Stimulated activated CD4-positive, alpha-beta T cell treated with anti-CD3 and anti-CD28 coated beads, Interleukin-15, amount 100 ng/mL, for 1 hour (primary cell): Measurements from ENCODE around the gene CACNA1A.

Experiments
- DNase-seq, 2 donors: peaks; one replicate each; pipeline ENCODE4 v3.0.0-alpha.2; 2020; ENCODE audit warnings: low read depth in 1 of 2, low spot score in 1 of 2

CACNA1A gene

GRCh38 chr19:13314761-13315160 is 191.5 kb downstream of the CACNA1A start:
- no peak for DNase-seq

DNA sequence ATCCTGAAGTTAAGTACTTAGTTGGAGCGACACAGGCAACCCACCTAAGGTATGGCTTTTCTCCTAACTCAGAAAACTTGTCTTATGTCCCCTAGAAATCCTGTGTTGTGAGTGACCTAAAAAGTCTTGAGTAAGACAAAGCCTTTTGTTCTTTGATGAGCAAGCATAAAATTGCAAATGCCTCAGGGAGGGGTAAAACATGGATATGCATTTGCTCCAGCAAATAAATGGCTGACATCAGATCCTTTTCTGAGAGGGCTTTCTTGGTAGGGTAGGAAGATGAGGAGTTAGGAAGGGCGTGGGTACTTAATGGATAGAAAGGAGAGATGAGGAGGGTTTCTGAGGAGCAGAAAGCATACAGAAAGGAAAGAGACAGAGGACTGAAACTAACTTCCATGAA is 192.4 kb downstream of the CACNA1A start:
- DNase-seq: no peak

GRCh38 chr19:13309864-13310263 is 196.4 kb downstream of the CACNA1A start:
- DNase-seq: no peak

- DNase-seq: no peak
Observed at GRCh38 chr19:13303381-13304129, 202.7 kb downstream of the CACNA1A start.

- no peak for DNase-seq
Observed at GRCh38 chr19:13302526-13303270, 203.6 kb downstream of the CACNA1A start.

DNA sequence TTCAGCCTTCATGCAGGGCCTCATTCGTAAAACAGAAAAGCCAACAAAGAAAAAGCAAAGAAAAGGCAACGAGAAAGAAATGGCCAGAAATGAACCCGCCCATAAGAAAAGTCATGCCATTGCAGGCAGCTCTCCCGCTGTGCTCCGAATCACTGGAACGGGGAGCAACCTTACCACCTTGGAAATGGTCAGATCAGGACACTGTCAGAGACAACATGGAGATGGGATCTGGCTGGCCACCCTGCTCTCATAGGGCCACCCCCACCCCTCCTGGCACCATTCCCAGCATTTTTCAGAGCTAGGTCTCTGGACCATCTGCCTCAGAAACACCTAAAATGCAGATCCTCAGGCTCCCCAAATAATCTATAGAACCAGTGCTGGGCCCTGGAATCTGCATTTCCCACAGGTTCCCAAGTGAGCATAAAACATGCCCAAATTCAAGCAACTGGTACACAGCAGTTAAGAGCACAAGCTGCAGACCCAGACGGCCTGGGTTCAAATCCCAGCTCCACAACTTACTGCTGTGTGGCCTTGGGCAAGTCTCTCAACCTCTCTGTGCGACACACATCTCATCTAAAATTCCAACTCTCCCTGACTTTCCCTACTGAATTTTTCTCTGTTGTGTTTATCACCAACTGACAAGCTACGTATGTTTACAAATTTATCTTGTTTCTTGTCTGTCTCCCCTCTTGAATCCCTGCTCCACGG is 204.5 kb downstream of the CACNA1A start:
- DNase-seq: no peak

- DNase-seq: no peak
Observed at GRCh38 chr19:13300421-13301030, 205.8 kb downstream of the CACNA1A start.

DNA sequence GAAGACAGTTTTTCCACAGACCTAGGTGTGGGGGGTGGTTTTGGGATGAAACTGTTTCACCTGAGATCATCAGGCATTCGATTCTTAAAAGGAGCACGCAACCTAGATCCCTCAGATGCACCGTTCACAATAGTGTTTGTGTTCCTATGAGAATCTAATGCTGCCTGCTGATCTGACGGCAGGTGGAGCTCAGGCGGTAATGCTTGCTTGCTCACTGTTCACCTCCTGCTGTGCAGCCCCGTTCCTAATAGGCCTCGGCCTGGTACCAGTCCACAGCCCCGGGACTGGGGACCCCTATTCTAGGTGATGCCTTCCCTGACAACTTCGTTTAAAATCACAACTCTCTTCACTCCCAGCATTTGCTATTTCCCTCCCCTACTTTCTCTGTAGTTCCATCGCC is 206.4 kb downstream of the CACNA1A start:
- DNase-seq: no peak

GRCh38 chr19:13298565-13299481 is 207.5 kb downstream of the CACNA1A start:
- no peak for DNase-seq

GRCh38 chr19:13297023-13297422 is 209.3 kb downstream of the CACNA1A start:
- DNase-seq: no peak

DNA sequence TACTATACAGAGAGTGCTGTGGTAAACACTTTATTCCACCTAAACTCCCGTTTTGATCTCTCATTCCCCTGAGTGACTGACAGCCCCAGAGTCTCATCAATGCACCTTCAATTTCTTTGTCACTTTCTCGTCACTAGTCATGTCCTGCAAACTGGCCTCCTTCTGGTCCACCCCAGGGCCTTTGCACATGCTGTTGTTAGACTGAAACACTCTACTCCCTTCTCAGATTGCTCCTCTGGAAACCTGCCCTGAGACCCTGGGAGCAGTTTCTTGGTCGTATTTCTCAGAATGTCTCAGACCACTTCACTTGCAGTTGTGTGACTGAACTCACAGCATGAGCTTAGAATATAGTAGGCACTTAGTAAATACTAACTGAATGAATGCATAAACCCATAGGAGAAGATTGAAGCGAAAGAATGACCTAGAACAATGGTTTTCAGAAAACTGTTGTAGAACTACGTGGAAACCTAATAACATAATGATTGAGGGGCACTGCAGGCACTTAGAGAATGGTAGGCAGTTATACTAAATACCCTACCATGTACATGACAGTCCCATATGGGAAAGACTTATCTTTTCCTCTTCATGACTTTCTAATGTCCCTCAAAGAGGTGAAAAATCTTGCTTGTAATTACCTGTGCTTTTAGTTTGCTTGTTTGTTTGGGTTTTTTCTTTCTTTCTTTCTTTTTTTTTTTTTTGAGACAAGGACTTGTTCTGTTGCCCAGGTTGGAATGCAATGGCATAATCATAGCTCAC is 211.3 kb downstream of the CACNA1A start:
- DNase-seq: no peak

GRCh38 chr19:13291913-13292312 is 214.4 kb downstream of the CACNA1A start:
- DNase-seq: no peak

DNA sequence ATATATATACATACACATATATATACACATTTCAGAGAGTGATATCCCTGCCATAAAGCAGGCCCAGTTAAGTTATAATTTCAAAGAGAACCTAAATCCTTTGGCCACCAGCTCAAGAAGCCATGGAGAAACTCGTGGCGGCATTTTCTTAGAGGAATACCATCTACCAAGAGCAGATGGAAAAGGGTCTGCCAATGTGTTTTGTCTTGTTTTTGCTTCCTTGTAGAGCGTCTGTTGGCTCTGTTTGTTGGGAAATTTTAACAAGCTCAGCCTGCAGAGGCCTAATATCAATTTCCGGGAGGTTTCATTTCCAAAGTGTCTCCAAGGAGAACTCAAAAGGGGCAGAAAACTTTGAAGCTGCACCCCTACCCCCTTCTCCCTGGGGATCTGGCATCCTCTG is 215.5 kb downstream of the CACNA1A start:
- DNase-seq: no peak

GRCh38 chr19:13289295-13289694 is 217.0 kb downstream of the CACNA1A start:
- no peak for DNase-seq

- no peak for DNase-seq
Observed at GRCh38 chr19:13286195-13286985, 219.9 kb downstream of the CACNA1A start.

GRCh38 chr19:13284929-13285928 is 221.1 kb downstream of the CACNA1A start:
- DNase-seq: no peak

DNA sequence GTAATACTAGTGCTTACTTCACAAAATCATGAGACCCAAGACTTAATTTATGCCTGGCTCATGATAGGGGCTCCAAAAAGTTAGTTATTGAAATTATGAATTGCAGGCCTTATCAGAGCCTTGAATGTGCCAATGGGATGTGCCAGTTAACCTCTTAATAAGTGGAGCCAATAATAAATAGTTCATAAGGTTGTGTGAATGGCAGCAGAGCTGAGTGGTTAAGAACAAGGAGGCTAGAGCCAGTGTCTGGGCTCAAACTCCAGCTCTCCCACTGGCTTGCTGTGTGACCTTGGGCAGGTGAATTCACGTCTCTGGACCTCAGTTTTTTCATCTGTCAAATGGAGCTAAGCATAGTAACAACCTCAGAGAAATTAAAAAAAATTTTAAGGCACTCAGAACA is 222.4 kb downstream of the CACNA1A start:
- DNase-seq: no peak
